Esophagus mucosa (tissue), 1 donor: Measurements from ENCODE around the gene PLEKHA6. TPM values are rescaled to one million over a fixed set of nuclear protein-coding genes. Genes with fewer than 3 reads are reported as not detected.
"Not testable (repeated sequence)": the region's sequence is repeated elsewhere in the genome, so short reads cannot be mapped to it uniquely, and the experiment has no call there.

Experiments
- ATAC-seq: fragments of 200-7000 bp; cut with Tn5 transposase; one replicate; pipeline ENCODE4 v1.9.1; 2020
- total RNA-seq: library from RNA; stranded (reverse); gene quantifications from one replicate; pipeline ENCODE4 v1.2.4, GENCODE V29; 2023
- donor health status: DM: yes; HTN: yes; CAD: no.

PLEKHA6 gene
- total RNA-seq, 1 donor from 2014 or later, result 11.1 TPM

DNA sequence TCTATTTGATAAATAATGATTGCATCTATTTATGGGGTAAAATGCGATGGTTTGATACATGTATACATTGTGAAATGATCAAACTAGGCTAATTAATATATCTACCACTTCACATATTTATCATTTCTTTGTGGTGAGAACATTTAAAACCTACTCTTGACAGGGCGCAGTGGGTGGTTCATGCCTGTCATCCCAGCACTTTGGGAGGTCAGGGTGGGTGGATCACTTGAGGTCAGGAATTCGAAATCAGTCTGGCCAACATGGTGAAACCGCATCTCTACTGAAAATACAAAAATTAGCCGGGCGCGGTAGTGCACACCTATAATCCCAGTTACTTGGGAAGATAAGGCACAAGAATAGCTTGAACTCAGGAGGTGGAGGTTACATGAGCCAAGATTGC is 25.3 kb downstream of the PLEKHA6 start:
- no peak for ATAC-seq

DNA sequence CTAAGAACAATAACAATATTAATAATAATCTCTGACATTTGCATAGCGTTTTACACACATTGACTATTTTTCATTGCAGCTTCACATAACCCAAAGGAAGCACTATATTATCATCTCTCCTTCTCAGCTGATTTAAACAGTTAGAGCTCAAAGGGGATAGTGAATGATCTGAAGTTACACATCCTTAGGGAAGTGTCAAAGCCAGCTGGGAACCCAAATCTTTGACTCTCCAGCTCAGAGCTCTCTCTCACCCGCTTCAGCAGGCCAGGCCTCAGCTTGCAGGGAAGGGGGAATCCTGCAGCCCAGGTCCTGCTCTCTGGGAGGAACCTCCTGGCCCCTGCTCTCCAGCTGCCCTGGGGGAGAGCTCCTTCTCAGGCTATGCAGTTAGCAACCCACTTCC is 26.3 kb downstream of the PLEKHA6 start:
- no peak for ATAC-seq

DNA sequence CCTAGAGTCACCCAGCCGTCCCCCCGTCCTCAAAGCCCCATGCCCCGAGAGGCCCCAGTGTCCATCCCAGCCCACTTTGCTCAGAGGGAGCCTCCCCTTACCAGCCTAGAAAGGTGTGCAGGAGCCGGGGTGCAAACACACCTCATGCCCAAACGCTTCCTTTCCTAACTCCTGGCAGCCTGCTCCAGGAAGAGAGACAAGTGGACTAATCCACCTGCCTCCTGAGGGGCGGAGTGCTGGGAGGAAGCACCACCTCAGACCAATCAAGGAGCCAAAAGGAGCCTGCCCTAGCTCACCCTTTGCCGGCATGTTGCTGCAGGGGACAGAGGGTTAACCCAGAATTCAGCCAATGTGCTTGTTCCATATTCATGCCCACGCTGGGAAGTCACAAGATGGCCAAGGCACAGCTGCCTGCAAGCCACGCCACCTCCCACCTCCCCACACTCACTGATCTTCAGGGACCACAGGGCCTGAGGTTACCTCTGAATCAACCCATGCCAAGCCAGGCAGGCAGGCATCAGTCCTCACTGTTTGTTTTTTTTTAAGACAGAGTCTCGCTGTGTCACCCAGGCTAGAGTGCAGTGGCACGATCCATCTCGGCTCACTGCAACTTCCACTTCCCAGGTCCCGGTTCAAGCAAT is 27.8 kb downstream of the PLEKHA6 start:
- peak; percentile 63 for ATAC-seq

DNA sequence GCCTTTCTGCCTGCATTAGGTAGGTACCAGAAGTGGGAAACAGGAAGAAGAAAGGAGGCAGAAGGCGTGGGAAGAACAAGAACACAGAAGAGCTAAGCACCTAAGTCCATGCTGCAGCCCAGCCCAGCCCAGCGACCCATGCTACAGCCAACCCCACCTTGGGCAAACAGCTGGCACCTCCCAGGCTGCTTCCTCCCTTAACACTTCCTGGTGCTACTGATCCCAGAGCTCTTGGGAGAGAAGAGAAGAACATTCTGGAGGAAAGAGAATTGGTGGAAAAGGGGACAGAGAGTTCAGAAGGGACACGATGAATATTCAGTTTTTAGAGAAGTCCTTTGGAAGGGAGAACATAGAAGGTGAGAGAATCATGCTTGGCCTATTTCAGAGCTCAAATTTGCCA is 28.5 kb downstream of the PLEKHA6 start:
- ATAC-seq, result peak; percentile 77

DNA sequence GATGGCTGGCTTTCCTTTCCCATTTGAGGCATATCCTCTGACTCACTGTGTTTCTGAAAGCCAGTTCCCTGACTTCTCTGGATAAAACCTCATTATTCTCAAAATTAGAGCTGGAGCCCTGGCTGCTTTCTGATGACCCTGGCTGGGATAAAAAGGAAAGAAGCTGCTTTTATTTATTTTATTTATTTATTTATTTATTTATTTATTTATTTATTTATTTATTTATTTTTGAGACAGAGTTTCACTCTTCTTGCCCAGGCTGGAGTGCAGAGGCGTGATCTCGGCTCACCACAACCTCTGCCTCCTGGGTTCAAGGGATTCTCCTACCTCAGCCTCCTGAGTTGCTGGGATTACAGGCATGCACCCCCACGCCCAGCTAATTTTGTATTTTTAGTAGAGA is 31.9 kb downstream of the PLEKHA6 start:
- ATAC-seq, result not testable (repeated sequence)

DNA sequence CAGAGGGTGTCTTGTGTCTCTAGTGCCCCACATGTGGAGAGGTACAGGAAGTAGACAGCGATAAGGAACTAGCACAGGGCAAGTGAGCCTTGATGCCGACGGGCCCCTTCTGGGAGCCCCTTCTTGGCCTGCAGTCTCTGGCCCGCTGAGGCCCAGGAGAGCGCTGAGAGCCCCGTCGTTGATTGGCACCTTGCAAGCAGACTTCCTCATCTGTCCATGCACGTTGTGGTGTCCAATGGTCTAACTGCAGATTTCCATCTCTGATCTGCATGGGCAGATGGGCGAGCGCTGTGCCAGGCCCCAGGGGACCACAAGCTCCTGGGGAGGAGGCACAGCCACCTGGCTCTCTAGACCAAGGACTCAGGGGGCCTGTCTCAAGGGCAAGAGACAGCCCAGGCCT is 32.4 kb downstream of the PLEKHA6 start:
- ATAC-seq, result no peak

DNA sequence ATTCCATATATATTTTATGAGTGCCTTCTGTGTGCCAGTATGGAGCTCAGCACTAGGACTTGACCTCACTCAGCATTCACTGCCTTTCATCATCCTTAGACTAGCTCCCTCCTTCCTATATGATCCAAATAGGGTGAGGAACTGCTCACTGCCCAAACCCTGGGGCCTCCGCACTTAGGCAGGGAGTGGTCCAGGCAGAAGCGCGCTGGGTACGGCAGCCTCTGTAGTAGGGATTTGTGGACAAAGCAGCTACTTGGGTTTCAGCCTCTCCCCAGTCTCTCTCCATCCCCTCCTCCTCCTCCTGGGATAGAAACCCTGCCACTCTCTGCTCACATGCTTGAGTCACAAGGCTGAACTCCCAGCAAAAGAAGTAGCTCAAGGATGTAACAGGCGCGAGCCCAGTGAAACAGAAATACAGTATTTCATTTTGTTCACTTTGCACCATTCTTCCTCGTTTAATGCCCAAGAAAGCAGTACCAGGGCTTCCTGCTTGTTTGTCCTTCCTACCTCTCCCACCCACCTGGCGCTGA is 32.9 kb downstream of the PLEKHA6 start:
- no peak for ATAC-seq

DNA sequence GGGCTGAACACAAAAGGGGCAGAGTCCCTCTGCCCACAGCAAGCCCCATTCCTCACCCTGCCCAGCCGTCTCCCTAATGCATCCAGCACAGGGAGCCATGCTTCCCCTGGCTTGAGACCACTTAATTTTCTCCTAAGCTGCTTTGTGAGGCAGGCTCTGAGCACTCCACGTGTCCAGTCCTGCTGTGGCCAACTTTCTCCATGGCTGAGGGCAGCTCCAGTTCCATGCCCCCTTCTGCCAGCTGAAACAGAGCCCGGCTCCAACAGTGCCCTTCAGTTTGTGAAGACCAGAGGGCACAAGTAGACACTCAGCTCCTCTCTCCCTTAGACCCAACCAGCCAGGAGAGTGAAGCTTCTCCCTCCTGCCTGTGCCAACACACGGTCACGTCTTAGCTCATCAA is 33.8 kb downstream of the PLEKHA6 start:
- ATAC-seq, result no peak

DNA sequence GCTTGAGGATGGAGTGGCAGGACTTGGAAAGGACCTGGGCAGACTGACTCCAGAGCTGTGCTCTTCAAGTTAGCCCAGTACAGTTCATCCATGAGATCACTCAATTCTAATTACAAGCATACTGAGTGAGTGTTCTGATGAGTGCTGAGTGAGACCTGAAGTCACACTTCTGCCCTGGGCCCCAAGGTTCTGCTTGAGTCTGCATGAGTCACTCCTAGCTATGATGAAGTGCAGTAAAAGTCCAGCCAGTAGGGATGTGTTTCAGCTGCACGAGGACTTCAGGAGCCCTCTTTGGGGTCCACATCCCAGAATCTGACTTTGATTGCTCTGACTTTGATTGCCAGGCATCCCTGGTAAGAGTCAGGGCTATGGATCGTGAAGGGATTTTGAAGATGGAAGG is 35.8 kb downstream of the PLEKHA6 start:
- peak; percentile 88 for ATAC-seq

DNA sequence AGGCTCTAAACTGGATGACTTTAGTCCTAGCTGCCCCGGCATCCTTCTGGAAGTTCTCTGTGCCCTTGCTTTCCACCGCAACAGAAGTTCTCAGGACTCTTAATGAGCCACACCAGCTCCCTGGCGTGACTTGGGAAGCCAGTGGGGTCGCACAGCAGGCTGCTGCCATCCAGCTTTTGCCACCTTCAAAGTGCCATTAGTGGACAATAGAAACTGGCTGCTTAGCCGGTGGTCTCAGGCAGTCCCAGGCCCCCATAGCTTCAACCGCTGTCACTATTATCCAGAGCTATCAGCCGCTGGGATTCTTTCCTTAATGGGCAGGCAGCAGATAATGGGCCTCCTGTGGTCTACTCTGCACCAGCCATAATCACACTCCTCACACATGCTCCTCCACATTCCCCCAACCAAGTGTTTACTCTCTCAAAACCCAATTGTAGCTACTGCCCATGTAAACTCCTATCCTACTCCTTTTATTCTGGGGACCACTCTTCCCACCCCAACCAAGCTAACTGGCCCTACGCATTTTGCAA is 37.3 kb downstream of the PLEKHA6 start:
- ATAC-seq, result no peak

DNA sequence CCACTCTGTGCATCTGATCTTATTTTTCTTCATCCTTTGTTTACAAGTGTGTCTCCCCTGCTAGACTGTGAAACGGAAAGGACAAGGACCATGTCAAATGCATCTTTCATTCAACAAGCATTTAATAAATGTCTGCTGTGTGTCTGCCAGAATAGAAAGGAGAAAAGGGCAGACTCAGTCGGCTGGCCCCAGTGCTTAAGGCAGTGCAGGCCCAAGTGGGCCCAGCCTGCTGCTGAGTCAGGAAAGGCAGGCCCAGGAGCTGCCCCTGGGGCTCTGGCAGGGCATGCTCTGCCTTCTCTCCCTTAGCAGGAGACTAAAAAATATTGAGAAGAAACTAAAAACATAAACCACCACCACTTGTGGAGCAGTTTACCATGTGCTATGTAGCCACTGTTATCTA is 38.1 kb downstream of the PLEKHA6 start:
- no peak for ATAC-seq

DNA sequence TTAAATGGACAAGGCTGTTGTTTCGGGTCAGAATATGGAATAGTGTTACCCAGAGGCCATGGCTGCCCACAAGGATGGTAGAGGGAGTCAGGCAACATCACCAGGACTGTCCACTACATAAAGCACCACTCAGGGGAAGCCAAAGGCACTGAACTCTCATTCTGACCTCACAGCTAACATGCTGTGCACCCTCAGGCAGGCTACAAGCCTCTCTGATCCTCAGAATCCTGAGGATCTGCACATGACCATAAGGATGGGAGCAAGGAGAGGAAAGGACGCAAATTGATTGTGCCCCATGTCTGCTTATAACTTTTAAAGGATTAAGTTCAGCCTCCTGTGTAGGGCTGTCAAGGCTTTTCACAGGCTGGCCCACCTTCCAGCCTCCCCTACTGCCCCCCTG is 38.7 kb downstream of the PLEKHA6 start:
- no peak for ATAC-seq

DNA sequence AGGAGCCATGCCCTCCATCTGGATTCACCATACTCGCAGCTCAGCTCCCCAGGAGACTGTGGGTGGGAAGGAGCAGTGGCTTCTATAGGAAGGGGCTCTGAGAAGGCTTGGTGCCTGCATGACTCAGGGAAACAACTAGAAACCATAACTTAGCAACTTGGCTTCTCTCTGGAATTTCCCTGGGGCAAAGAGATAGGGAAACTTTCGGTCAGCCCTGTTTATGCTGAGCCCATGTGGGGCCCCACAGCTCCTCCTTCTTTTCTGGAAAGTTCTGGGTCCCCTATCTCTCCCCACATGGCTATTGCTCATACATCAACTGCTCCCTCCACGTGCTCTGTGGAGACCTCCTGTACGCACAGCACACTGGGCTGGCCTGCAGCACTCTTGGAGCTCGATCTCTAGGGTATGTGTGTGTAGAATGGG is 39.3 kb downstream of the PLEKHA6 start:
- no peak for ATAC-seq

DNA sequence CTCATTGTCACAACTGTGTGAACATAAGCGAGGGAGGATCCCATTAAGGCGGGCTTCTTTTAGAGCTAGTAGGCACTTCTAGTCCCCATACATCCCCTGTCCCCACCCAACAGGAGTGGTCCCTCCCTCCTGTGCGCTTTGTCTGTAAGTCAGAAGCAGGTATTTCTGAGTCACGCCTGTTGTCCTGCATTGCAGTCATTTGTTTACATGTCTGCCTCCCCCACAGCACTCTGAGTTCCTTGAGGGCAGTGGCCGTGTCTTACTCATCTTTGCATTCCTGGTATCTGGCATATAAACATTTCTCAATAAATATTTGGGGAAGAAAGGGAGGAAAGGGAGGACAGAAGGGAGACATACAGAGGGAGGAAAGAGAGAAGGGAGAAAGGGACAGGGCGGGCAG is 40.3 kb downstream of the PLEKHA6 start:
- peak; percentile 57 for ATAC-seq

DNA sequence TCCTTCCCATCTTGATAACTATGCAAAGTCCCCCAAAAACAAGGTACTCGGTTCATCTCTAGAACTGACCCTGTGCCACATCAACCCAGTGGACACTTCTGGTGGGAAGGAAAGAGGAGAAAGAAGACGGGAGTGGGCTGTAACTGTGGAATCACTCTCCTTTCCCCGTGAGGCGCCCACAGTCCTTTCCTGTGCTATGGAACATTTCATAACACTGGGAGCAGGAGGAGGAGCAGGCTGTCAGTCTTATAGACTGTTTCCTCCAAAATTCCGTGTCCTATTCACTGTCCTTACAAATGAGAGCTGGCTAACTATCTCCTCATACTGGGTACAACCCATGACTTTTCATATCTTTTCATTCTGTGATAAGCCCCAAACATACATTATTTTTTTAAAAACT is 40.7 kb downstream of the PLEKHA6 start:
- no peak for ATAC-seq

DNA sequence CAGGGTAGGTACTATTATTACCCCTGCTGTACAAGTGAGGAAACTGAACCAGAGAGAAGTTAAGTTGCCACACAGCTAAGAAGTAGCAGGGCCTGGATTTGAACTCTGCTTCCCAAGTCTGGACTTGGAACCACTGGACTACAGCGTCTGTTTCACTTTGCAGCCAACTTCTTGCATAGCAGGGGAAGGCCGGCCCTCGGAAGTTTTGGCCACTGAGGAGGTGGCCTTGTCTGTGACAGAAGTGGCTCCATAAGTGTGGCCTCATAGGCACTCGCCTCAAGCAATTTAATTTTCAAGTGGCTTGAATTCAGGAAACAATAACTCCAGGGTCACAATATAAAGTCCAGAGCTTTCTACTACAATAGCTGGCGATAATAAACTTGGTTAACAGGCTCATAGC is 41.4 kb downstream of the PLEKHA6 start:
- ATAC-seq, result no peak

DNA sequence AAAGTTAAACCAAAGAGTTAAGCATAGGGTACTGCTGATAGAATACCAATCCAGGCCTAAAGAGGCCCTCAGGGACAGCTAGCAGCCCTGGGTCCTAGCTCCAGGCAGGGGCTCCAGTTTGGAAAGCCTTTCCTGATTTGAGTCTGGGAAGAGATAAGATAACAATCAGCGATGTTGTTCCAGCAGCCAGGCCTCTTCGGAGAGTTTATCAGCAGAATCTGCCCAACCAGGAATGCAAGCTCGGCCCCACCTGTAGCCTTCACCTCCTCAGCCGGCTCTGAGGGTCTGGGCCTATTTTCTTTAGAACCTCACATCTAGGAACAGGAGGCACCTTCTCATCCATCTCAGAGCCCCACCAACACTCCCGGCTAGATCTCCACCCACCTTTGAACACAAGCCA is 42.6 kb downstream of the PLEKHA6 start:
- no peak for ATAC-seq

DNA sequence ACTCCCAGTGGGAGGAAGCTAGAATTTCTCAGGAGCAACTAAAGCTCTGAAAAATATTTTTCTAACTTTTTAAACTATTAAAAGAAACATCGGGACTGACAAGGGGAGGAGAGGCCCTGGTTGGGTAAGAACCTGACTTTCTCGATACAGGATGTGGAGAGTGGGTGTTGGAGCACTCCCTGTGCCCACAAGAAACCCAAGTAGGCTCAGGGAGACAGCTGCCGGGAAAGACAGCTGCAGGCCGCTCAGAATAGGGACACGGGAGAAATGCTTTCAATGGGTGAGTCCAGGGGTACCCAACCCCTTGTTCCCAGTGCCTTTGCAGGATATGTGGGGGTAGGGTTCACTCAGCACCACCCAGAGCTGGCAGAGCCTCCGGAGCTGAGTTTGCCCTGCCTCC is 43.6 kb downstream of the PLEKHA6 start:
- no peak for ATAC-seq

DNA sequence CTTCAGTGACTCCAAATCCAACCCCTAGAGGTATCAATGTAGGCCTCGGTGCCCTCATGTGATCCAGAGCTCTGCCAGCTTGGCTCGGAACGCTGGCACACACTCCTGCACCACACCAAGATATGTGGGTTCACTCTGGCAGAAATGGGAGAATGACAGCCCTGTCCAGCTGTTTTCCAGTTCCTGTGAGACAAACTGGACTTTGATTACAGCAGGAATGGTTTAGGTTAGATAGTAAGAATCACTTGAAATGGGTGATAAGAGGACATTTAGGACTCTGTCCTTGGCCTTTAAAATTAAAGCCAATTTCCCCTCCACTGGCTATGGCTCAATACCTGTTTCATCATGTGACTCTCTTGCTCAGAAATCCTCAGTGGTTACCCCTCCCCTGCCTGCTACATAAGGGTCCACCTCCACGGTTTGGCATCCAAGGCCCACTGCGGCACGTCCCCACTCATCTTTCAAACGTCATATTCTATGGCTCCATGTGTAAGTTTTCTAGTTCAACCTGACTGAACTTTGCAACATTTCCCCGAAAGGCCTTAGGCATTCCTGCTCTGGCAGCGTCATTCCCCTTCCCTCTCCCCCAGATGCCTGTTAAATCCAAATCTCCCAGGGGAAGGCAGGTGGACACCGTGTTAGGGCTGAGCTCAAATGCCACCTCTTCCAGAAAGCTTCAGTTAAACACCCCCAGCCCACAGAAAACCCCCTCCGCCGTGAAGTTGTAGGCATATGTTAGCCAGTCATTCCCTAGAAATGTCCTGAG is 44.7 kb downstream of the PLEKHA6 start:
- ATAC-seq, result no peak

DNA sequence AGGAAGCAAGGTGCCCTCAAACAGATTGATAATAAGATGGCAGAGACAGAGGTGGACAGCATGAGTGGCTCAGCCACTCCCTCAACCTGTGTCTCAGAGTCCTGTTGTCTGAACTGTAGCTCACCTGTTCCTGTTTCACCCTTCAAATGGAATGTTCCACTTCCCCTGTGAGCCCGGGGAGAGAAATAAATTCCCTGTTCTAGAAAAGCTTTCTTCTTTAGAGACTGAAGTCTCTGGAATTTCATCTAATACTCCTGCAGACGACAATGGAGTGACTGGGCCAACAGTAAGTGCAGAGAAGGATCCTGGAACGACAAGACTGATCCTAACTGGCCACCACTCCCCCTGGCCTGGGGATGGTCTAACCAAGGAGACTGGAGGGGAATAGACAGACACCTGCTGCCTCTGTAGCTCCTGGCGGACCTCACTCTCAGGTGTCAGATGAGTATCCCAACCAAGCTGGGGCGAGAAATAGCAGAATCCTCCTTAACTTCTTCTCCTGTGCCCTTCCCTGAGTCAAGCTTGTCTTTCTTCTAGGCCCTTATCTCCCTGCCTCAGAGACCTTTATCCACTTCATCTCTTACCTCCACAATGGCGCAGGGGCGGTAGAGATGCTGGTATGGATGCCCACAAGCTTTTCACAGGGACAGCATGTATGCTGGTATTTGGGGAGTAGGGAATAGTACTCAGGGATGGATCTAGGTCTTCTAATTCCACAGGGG is 45.4 kb downstream of the PLEKHA6 start:
- ATAC-seq, result peak; percentile 47

DNA sequence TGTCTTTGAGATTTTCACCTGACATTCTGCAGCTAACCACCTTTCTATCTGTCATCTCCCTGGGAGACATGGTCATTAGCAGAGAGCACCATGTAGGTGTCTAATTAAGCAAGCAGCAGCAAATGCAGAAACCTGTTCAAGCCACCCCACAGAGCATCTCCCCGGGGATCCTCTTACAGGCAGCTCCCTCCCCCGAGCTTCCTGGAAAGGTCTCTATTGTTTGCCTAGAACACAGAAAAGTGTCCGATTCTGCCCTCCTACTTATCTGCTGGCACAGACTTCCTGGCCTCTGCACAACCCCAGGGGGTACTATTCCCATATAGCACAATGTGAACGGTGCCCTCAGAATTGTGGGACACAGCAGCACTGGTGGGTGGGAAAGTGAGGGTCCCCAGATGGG is 46.1 kb downstream of the PLEKHA6 start:
- no peak for ATAC-seq

DNA sequence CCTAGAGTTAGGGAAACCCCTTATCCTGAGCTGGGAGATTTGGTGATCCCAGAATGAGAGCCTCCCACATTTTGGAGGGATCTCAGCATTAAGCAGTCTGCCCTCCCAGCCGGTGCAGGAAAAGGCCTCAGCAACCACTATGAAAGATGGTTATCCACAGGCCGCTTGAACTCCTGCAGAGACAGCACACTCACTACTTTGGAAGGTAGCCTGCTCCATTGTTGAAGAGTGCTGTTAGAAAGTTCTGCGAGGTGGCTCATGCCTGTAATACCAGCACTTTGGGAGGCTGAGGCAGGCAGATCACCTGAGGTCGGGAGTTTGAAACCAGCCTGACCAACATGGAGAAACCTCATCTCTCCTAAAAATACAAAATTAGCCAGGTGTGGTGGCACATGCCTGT is 48.8 kb downstream of the PLEKHA6 start:
- not testable (repeated sequence) for ATAC-seq

DNA sequence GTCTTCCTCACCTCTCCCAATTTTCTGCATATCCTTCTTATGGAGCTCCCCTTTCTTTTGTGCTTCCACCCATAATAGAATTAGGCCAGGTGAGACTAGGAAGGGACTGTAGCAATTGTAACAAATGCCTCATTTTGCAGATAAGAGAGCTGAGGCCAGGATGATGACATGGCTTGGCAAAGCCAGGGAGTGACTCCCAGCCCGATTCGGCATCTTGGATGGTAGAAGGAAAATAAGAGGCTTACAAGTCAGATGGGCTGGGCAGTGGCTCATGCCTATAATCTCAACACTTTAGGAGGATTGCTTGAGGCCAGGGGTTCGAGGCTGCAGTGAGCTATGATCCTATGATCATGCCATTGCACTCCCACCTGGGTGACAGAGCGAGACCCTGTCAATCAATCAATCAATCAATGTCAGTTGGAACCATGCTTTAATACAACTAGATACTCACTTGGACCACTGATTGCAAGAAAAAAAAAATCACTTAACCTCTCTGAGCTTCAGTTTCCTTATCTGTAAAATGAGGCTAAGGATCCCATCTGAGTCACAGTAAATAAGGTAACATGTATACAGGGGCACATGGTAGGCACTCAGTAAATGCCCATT is 51.6 kb downstream of the PLEKHA6 start:
- no peak for ATAC-seq
